Measurements from ENCODE around the gene CNTF.

GRCh38 chr11:58586998-58587397 is 35.5 kb upstream of the CNTF start:
- TF ChIP-seq CTCF (IDR thresholded peaks at IDR 0.05) (no peak), RELA (CRISPR knock-in tag; IDR thresholded peaks at IDR 0.05; ENCODE audit: borderline replicate concordance) (no peak), CDX4 (CRISPR knock-in tag; IDR thresholded peaks at IDR 0.05; ENCODE audit: borderline replicate concordance) (no peak), HMGXB4 (CRISPR knock-in tag; IDR thresholded peaks at IDR 0.05) (no peak), AR (CRISPR knock-in tag; IDR thresholded peaks at IDR 0.05) (no peak), USF2 (CRISPR knock-in tag; IDR thresholded peaks at IDR 0.05) (no peak), MAX (CRISPR knock-in tag; IDR thresholded peaks at IDR 0.05) (no peak)
